Fibroblast of pulmonary artery (primary cell): ENCODE data around the gene OGFRL1.

ENCODE experiments used
- DNase-seq: peaks from one replicate; pipeline ENCODE4 v3.0.0-alpha.2; 2010; ENCODE audit warnings: low read depth
- H3K4me3 ChIP-seq: replicated peaks from 2 replicates; pipeline ENCODE4 v1.5.1; 2011; ENCODE audit warnings: low read depth, mild to moderate bottlenecking, control low read depth, low read length, moderate library complexity
- TF ChIP-seq, protein P1 (sequence below): IDR thresholded peaks from 2 replicates; pipeline ENCODE4 v1.5.1; 2011; ENCODE audit warnings: mild to moderate bottlenecking, control low read depth, low read length, inconsistent platforms; ENCODE audit errors: missing control alignments

The OGFRL1 gene

DNA sequence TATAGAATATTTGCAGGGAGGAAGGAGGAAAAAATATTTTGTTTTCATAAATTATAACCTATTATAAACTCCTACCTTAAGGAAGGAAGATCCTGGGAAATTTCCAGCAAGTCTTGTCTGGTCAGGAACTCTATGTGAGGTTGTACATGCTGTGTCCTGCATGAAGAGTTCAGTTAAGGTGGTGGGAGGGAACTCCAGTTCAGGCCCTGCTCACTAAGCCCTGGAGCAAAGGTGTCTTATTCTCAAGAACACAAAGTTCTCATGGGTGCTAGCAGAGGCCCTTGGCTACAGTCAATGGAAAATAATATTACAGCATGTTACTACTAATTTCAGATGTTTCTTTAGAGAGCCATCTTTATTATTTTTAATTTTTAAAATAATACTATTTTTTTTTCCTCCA is 3.8 kb upstream of the OGFRL1 start:
- TF ChIP-seq, protein P1, sequence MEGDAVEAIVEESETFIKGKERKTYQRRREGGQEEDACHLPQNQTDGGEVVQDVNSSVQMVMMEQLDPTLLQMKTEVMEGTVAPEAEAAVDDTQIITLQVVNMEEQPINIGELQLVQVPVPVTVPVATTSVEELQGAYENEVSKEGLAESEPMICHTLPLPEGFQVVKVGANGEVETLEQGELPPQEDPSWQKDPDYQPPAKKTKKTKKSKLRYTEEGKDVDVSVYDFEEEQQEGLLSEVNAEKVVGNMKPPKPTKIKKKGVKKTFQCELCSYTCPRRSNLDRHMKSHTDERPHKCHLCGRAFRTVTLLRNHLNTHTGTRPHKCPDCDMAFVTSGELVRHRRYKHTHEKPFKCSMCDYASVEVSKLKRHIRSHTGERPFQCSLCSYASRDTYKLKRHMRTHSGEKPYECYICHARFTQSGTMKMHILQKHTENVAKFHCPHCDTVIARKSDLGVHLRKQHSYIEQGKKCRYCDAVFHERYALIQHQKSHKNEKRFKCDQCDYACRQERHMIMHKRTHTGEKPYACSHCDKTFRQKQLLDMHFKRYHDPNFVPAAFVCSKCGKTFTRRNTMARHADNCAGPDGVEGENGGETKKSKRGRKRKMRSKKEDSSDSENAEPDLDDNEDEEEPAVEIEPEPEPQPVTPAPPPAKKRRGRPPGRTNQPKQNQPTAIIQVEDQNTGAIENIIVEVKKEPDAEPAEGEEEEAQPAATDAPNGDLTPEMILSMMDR: no peak
- DNase-seq: no peak
- H3K4me3 ChIP-seq: no peak overlapping the region

GRCh38 chr6:71287038-71287437 is 1.6 kb upstream of the OGFRL1 start:
- DNase-seq: no peak
- TF ChIP-seq, protein P1: no peak
- H3K4me3 ChIP-seq: no peak overlapping the region

- DNase-seq: no peak
- TF ChIP-seq, protein P1: no peak
- H3K4me3 ChIP-seq: peak overlapping the region; percentile 60
Measured at GRCh38 chr6:71287926-71288227, 734 bp upstream of the OGFRL1 start.

DNA sequence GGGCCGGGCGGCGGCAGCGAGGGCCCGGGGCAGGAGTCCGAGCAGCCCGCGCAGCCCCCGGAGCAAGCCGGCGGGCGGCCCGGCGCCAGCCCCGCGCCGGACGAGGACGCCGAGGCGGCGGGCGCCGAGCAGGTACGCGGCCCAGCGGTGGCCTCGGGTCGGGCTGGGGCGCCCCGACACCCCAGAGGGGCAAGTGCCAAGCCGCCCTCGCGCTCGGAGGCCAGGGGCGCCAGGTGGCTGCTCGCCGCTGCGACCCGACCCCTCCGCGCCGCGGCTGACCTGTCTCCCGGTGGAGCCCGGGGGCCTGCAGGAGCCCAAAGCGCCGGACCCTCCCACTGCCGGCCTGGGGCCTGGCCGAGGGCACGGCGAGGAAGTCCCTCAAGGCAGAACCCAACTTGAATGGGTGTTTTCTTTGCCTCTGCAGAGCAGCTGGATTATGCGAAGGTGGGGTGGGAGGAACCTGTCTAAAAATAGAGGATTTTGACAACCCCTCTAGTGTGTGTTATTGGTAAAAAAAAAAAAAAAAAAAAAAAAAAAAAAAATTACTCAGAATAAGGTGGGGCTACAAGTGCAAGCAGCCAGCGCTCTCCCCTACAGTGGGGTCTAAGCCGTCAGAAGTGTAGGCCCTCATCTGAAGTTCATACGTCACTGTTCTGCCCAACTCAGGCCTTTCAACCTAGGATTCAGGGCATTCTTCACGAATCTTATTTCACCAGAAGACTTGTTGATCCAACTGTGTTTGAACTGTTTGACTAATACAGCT is 609 bp downstream of the OGFRL1 start:
- DNase-seq: no peak
- H3K4me3 ChIP-seq: peak overlapping the region; percentile 69
- TF ChIP-seq, protein P1: no peak

GRCh38 chr6:71289802-71290175 is 1.2 kb downstream of the OGFRL1 start:
- DNase-seq: no peak
- peak overlapping the region; percentile 69 for H3K4me3 ChIP-seq
- TF ChIP-seq, protein P1: no peak

- H3K4me3 ChIP-seq: no peak overlapping the region
- DNase-seq: no peak
- TF ChIP-seq, protein P1: no peak
Measured at GRCh38 chr6:71290611-71291010, 2.0 kb downstream of the OGFRL1 start.

GRCh38 chr6:71292001-71292400 is 3.4 kb downstream of the OGFRL1 start:
- H3K4me3 ChIP-seq: no peak overlapping the region
- no peak for DNase-seq
- TF ChIP-seq, protein P1: no peak
